Tibial nerve (tissue), 4 donors: ENCODE results near the gene ALDOA. TPM values are rescaled to one million over a fixed set of nuclear protein-coding genes. Genes with fewer than 3 reads are reported as not detected.

ENCODE experiments used
- DNase-seq, 2 donors: peaks; one replicate each; pipeline ENCODE4 v3.0.0-alpha.2; 2019; ENCODE audit warnings: low spot score in 2 of 2
- H3K27ac ChIP-seq, 4 donors: fragments of 200-600 bp; sonication (generic) in 3 of 4; one replicate each; pipeline ENCODE4 v1.5.1; 2017 to 2019; ENCODE audit warnings: mild to moderate bottlenecking in 1 of 4
- H3K27me3 ChIP-seq, 2 donors: fragments of 200-600 bp; sonication (generic) in 1 of 2; one replicate each; pipeline versions ENCODE4 v1.5.1 to v1.6.0; 2017 to 2019
- H3K36me3 ChIP-seq, 3 donors: fragments of 200-600 bp; sonication (generic); one replicate each; pipeline ENCODE4 v1.5.1; 2018 to 2019
- H3K4me1 ChIP-seq, 4 donors: fragments of 200-600 bp; sonication (generic) in 3 of 4; one replicate each; pipeline ENCODE4 v1.5.1; 2017 to 2019
- H3K4me3 ChIP-seq, 4 donors: fragments of 200-600 bp; sonication (generic) in 3 of 4; one replicate each; pipeline ENCODE4 v1.5.1; 2017 to 2019; ENCODE audit warnings: mild to moderate bottlenecking in 1 of 4, moderate library complexity in 1 of 4
- H3K9me3 ChIP-seq, 4 donors: fragments of 200-600 bp; sonication (generic) in 3 of 4; one replicate each; pipeline ENCODE4 v1.5.1; 2017 to 2019
- EP300 ChIP-seq, 2 donors: sonication (generic); formaldehyde crosslinking; IDR thresholded peaks; one replicate each; pipeline ENCODE4 v1.6.1; 2017; ENCODE audit warnings: antibody characterized with exemption in 2 of 2, mild to moderate bottlenecking in 1 of 2
- POLR2A ChIP-seq, 2 donors: fragments of 450-650 bp; IDR thresholded peaks; one replicate each; pipeline ENCODE4 v1.6.1; 2017; ENCODE audit warnings: antibody characterized with exemption in 2 of 2, mild to moderate bottlenecking in 2 of 2, moderate library complexity in 2 of 2
- whole genome bisulfite sequencing, 2 donors: methylation state at CpG; one replicate each; pipeline ENCODE4 v1.1.5; 2018; 5-methylcytosine and 5-hydroxymethylcytosine counted together
- total RNA-seq, 4 donors: library from RNA; depleted of rRNA; stranded (reverse); fragments of >200 nt; gene quantifications; one replicate each; pipeline ENCODE4 v1.1.0, GENCODE V29; 2016
- TF ChIP-seq, protein P1 (sequence below), 5 experiments: fragments of 200-600 bp in 3 of 5; fragments of 450-650 bp in 2 of 5; sonication (generic) in 3 of 5; IDR thresholded peaks; one replicate each; pipeline ENCODE4 v1.5.1; 2016 to 2019; ENCODE audit warnings: antibody characterized with exemption in 5 of 5, mild to moderate bottlenecking in 3 of 5, moderate library complexity in 2 of 5

ALDOA gene
- total RNA-seq, 4 donors from 2014 or later: 474 to 649 (median 487) TPM

- H3K4me1 ChIP-seq: peaks cover 0 to 26% (median 13%) of the 10 kb centered on the region in 4 donors
- H3K36me3 ChIP-seq: no peaks in the 10 kb centered on the region
- H3K27me3 ChIP-seq: no peaks in the 10 kb centered on the region
- WGBS, 2 donors: 4 to 6% methylated on average over 43 to 57 of the region's 58 CpGs
- no peaks in the 10 kb centered on the region for H3K9me3 ChIP-seq
- DNase-seq: peak; percentile 88 to 91
- TF ChIP-seq EP300 (IDR thresholded peaks at IDR 0.05) (peak; percentile 71 to 89), POLR2A (IDR thresholded peaks at IDR 0.05) (no peak)
- TF ChIP-seq, protein P1, sequence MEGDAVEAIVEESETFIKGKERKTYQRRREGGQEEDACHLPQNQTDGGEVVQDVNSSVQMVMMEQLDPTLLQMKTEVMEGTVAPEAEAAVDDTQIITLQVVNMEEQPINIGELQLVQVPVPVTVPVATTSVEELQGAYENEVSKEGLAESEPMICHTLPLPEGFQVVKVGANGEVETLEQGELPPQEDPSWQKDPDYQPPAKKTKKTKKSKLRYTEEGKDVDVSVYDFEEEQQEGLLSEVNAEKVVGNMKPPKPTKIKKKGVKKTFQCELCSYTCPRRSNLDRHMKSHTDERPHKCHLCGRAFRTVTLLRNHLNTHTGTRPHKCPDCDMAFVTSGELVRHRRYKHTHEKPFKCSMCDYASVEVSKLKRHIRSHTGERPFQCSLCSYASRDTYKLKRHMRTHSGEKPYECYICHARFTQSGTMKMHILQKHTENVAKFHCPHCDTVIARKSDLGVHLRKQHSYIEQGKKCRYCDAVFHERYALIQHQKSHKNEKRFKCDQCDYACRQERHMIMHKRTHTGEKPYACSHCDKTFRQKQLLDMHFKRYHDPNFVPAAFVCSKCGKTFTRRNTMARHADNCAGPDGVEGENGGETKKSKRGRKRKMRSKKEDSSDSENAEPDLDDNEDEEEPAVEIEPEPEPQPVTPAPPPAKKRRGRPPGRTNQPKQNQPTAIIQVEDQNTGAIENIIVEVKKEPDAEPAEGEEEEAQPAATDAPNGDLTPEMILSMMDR (IDR thresholded peaks at IDR 0.05): peak in 1 of 5 experiments; percentile 38
- peak overlapping the region in 1 of 4 donors; percentile 62 for H3K27ac ChIP-seq
- peak overlapping the region; percentile 45 to 71 (median 58) for H3K4me3 ChIP-seq
These were observed 12.7 kb upstream of the ALDOA start for GRCh38 chr16:30052671-30053372.

GRCh38 chr16:30053376-30054015 lies 12.1 kb upstream of the ALDOA start:
- H3K4me1 ChIP-seq: peaks cover 0 to 26% (median 13%) of the 10 kb centered on the region in 4 donors
- no peaks in the 10 kb centered on the region for H3K9me3 ChIP-seq
- peak overlapping the region in 1 of 4 donors; percentile 62 for H3K27ac ChIP-seq
- peak overlapping the region; percentile 45 to 71 (median 58) for H3K4me3 ChIP-seq
- DNase-seq: no peak
- no peaks in the 10 kb centered on the region for H3K36me3 ChIP-seq
- no peak for TF ChIP-seq POLR2A (IDR thresholded peaks at IDR 0.05)
- no peak for TF ChIP-seq EP300 (IDR thresholded peaks at IDR 0.05)
- TF ChIP-seq, protein P1 (IDR thresholded peaks at IDR 0.05): no peak
- WGBS, 2 donors: 2 to 3% methylated on average over 18 to 19 of the region's 19 CpGs
- H3K27me3 ChIP-seq: no peaks in the 10 kb centered on the region

- no peak overlapping the region for H3K27ac ChIP-seq
- DNase-seq: no peak
- H3K9me3 ChIP-seq: no peaks in the 10 kb centered on the region
- TF ChIP-seq, protein P1 (IDR thresholded peaks at IDR 0.05): no peak
- TF ChIP-seq POLR2A (IDR thresholded peaks at IDR 0.05): no peak
- TF ChIP-seq EP300 (IDR thresholded peaks at IDR 0.05): no peak
- no peaks in the 10 kb centered on the region for H3K36me3 ChIP-seq
- H3K27me3 ChIP-seq: no peaks in the 10 kb centered on the region
- no peak overlapping the region for H3K4me3 ChIP-seq
- peaks cover 0 to 26% (median 13%) of the 10 kb centered on the region in 4 donors for H3K4me1 ChIP-seq
- WGBS, 2 donors: 68 to 76% methylated on average over 8 of the region's 8 CpGs
These were observed 11.1 kb upstream of the ALDOA start for GRCh38 chr16:30054451-30054850.

DNA sequence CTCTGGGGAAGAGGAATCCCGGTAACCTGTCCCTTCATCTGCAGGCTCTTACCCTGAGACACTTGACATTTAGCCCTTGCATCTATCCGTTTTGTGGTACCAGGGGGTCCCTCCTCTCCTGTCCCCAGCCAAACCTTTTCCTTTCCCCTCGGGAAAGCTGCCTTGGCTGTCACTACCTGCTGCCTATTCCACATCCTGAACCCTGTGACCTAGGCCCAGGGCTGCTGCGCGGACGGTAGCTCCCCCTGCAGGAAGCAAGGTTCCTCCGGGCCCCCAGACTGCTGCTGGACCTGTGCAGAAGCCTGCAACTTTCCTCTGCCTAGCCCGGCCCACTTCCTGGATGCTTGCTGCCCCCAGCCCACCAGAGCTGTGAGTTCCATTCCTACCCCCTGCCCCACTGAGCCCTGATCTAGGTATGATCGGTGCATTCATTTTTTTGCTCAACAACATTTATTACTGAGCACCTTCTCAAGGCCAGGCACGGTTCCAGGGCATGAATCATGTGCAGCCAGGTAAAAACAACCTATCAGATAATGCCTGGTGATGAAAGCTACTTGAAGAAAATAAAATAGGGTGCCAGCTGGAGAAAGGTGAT lies 10.5 kb upstream of the ALDOA start:
- Histone ChIP-seq H3K27me3 (no peaks in the 10 kb centered on the region), H3K4me3 (no peak overlapping the region), H3K4me1 (peaks cover 0 to 26% (median 13%) of the 10 kb centered on the region in 4 donors), H3K9me3 (no peaks in the 10 kb centered on the region), H3K27ac (no peak overlapping the region), H3K36me3 (no peaks in the 10 kb centered on the region)
- DNase-seq: no peak
- WGBS, 2 donors: 39 to 40% methylated on average over 10 of the region's 10 CpGs
- TF ChIP-seq, protein P1 (IDR thresholded peaks at IDR 0.05): peak in 1 of 5 experiments; percentile 24
- TF ChIP-seq EP300 (IDR thresholded peaks at IDR 0.05) (no peak), POLR2A (IDR thresholded peaks at IDR 0.05) (no peak)

DNA sequence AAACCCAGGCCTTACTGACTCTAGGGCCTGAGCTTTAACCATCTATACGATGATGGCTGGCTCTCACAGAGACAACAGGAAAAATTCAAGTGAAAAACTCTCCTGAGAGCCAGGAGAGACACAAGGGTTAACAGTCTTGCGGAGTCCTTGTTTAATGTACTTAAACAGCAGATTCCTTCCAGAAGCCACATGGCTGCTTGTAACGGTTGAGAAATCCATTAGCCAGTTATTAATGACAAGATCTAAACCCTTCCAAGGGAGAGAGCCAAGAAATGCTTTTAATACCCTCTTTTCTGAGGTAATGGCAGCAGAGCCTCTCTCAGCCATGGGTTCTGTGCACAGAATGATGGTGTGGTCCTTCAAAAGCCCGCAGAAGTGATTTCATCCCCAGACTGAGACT lies 5.2 kb upstream of the ALDOA start:
- 63 to 82% methylated on average over 4 of the region's 4 CpGs for WGBS, 2 donors

More for the DNA sequence above, 5.2 kb upstream of the ALDOA start:
- Histone ChIP-seq H3K9me3 (no peaks in the 10 kb centered on the region), H3K27me3 (no peaks in the 10 kb centered on the region), H3K36me3 (no peaks in the 10 kb centered on the region), H3K4me3 (no peak overlapping the region), H3K27ac (no peak overlapping the region), H3K4me1 (peaks cover 5 to 21% (median 9%) of the 10 kb centered on the region in 4 donors)
- TF ChIP-seq POLR2A (IDR thresholded peaks at IDR 0.05): no peak
- TF ChIP-seq EP300 (IDR thresholded peaks at IDR 0.05): no peak
- TF ChIP-seq, protein P1 (IDR thresholded peaks at IDR 0.05): no peak
- no peak for DNase-seq
